Transverse colon (tissue), 4 donors: ENCODE measurements around the gene ZNF680.

ENCODE experiments used
- POLR2AphosphoS5 ChIP-seq, 3 donors: sonication (generic); formaldehyde crosslinking; IDR thresholded peaks; one replicate each; pipeline ENCODE4 v1.6.1; 2016; ENCODE audit warnings: antibody characterized with exemption in 3 of 3
- TF ChIP-seq, protein P1 (sequence below), 5 experiments: fragments of 200-600 bp in 3 of 5; fragments of 450-650 bp in 2 of 5; sonication (generic) in 3 of 5; IDR thresholded peaks; 1 replicate in 2 of 5; 2 replicates in 3 of 5; pipeline ENCODE4 v1.5.1; 2016 to 2017; ENCODE audit warnings: antibody characterized with exemption in 5 of 5, inconsistent platforms in 3 of 5, mild to moderate bottlenecking in 2 of 5, moderate library complexity in 1 of 5

DNA sequence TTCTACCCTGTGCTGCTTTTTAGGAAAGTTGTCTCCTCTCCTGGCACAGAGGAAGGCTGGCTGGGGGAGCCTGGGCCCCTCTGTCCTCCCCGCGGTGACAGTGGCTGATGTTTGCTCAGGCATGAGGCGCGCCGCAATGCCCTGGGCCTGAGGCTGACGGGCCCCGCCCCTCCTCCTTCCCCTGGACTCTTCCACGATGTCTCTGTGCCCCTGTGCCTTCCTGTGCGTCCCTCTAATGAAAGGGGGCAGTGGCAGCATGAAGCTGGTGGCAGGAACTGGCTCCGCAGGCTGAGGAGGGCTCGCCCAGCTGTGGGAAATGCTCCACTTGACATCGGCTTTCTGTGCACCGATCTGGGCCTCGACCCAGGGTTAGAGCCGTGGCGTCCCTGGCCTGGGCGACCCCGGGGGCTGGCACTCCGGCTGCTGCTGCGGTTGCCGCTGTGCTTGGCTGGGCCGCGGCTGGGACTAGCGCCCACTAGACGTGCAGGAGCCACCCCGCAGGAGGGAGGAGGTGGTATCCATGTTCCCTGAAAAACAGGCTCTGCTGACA is 67.9 kb downstream of the ZNF680 start:
- TF ChIP-seq, protein P1, sequence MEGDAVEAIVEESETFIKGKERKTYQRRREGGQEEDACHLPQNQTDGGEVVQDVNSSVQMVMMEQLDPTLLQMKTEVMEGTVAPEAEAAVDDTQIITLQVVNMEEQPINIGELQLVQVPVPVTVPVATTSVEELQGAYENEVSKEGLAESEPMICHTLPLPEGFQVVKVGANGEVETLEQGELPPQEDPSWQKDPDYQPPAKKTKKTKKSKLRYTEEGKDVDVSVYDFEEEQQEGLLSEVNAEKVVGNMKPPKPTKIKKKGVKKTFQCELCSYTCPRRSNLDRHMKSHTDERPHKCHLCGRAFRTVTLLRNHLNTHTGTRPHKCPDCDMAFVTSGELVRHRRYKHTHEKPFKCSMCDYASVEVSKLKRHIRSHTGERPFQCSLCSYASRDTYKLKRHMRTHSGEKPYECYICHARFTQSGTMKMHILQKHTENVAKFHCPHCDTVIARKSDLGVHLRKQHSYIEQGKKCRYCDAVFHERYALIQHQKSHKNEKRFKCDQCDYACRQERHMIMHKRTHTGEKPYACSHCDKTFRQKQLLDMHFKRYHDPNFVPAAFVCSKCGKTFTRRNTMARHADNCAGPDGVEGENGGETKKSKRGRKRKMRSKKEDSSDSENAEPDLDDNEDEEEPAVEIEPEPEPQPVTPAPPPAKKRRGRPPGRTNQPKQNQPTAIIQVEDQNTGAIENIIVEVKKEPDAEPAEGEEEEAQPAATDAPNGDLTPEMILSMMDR (IDR thresholded peaks at IDR 0.05) = no peak
- TF ChIP-seq POLR2AphosphoS5 (IDR thresholded peaks at IDR 0.05) = no peak
